ENCODE results near the gene TRDMT1. TPM values are rescaled to one million over a fixed set of nuclear protein-coding genes. Genes with fewer than 3 reads are reported as not detected.
A peak's percentile ranks its signal among the peaks of the same experiment; 100 is the strongest.

The TRDMT1 gene
- total RNA-seq, 4 donors from 2014 or later: 3.7 to 9.7 (median 7.9) TPM

DNA sequence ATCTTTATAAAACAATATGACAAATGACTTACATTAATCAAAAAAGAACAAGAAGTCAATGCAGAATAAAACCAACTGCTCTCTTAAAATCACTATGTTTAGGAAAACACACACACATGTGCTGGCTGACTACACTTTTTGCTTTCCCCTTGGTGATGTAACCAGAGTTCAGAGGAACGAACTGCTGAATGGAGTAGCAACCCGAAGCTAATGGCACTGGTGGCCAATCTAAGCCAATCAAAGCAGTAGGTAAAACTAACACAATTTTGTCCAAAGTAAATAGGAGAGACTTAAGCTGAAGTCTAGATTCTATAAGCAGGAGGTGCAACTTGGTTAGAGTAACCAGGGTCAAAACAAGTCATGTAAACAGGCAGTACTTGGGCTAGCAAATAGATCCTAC, 38.6 kb downstream of the TRDMT1 start:
- in situ Hi-C loops (cut with MboI; ENCODE audit: low pct_ligation_motif_present in 1 of 4, low pct_unique_long_range_greater_than_20kb in 1 of 4, low sequenced_read_pairs in 3 of 4): no loop called here
- TF ChIP-seq, protein P1, sequence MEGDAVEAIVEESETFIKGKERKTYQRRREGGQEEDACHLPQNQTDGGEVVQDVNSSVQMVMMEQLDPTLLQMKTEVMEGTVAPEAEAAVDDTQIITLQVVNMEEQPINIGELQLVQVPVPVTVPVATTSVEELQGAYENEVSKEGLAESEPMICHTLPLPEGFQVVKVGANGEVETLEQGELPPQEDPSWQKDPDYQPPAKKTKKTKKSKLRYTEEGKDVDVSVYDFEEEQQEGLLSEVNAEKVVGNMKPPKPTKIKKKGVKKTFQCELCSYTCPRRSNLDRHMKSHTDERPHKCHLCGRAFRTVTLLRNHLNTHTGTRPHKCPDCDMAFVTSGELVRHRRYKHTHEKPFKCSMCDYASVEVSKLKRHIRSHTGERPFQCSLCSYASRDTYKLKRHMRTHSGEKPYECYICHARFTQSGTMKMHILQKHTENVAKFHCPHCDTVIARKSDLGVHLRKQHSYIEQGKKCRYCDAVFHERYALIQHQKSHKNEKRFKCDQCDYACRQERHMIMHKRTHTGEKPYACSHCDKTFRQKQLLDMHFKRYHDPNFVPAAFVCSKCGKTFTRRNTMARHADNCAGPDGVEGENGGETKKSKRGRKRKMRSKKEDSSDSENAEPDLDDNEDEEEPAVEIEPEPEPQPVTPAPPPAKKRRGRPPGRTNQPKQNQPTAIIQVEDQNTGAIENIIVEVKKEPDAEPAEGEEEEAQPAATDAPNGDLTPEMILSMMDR (IDR thresholded peaks at IDR 0.05): no peak
- TF ChIP-seq EP300 (IDR thresholded peaks at IDR 0.05; ENCODE audit: low read depth): no peak
- TF ChIP-seq POLR2A (IDR thresholded peaks at IDR 0.05): no peak
- TF ChIP-seq POLR2AphosphoS5 (IDR thresholded peaks at IDR 0.05): no peak
- Histone ChIP-seq H3K4me3 (no peak overlapping the region), H3K27me3 (no peaks in the 10 kb centered on the region), H3K36me3 (no peaks in the 10 kb centered on the region), H3K27ac (no peak overlapping the region), H3K9me3 (no peaks in the 10 kb centered on the region), H3K4me1 (no peaks in the 10 kb centered on the region)
- DNase-seq: no peak
- intact Hi-C loops (cut with DNase I; ENCODE audit: low total_unique reads): no loop called here
- 78 to 94% methylated on average over 2 of the region's 2 CpGs for WGBS, 2 donors (ENCODE audit: low coverage in 1 of 2)

DNA sequence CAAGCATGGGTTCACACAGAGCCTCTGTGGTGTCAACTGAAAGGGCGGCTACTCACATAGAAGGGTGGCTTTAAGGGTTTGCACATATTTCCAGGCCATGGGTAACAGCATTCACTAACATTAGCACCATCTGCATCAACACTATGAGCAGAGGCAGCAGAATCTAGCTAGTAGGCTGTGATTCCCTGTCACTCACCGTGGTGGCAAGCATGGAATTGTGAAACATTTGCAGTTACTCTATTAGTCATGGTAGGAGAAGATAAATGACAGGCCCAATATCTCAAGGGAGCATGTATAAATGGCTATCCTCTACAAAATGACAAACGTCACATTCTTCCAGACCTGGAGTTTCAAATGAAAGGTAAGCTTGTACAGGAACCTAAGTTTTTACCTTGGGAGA, 39.7 kb downstream of the TRDMT1 start:
- no peaks in the 10 kb centered on the region for H3K27me3 ChIP-seq
- no peak for TF ChIP-seq EP300 (IDR thresholded peaks at IDR 0.05; ENCODE audit: low read depth)
- TF ChIP-seq POLR2A (IDR thresholded peaks at IDR 0.05): no peak
- no peak for TF ChIP-seq POLR2AphosphoS5 (IDR thresholded peaks at IDR 0.05)
- TF ChIP-seq, protein P1 (IDR thresholded peaks at IDR 0.05): no peak
- no peak overlapping the region for H3K4me3 ChIP-seq
- no peak for DNase-seq
- no peaks in the 10 kb centered on the region for H3K36me3 ChIP-seq
- in situ Hi-C loops (cut with MboI; ENCODE audit: low pct_ligation_motif_present in 1 of 4, low pct_unique_long_range_greater_than_20kb in 1 of 4, low sequenced_read_pairs in 3 of 4) (no loop called here), intact Hi-C loops (cut with DNase I; ENCODE audit: low total_unique reads) (no loop called here)
- H3K27ac ChIP-seq: no peak overlapping the region
- no peaks in the 10 kb centered on the region for H3K4me1 ChIP-seq
- WGBS, 2 donors (ENCODE audit: low coverage in 1 of 2): 65 to 100% methylated on average over 1 to 3 of the region's 3 CpGs
- no peaks in the 10 kb centered on the region for H3K9me3 ChIP-seq

DNA sequence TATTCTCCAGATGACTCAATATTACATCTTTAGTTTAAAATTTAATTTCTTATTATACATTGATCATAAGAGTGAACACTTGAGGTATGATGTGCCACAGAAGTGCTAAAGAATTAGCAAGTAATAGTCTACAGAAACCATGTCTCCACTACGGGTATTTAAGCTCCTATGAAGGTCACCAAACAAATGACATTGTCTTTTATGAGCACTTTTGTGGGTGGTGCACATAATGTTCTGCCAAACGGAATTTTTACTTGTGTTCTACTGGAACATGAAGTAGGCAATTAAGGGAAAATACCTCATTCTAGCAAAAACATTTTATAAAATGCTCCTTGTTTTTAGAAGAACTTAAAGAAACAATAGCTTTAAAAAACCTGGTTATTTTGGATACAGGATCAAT, 44.4 kb downstream of the TRDMT1 start:
- intact Hi-C loops (cut with DNase I; ENCODE audit: low total_unique reads): no loop called here
- Histone ChIP-seq H3K4me3 (no peak overlapping the region), H3K27ac (no peak overlapping the region)

DNA sequence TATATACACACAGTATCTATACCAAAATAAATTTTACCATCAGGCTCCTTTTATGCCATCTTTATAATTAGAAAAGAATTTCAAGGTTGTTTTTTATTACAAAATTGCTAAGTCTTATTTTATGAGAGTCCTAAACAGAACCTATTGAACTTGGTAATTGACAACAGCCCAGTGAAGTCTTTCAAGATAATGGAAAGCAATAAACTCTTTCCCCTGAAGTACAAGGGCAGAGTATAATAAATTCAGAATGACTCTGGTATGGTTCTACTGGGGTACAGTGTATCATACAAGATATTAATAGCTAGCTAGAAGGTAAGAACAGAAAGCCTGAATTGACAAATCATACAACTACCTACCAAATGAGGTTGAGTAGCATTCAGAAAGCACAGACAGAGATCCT, 45.6 kb downstream of the TRDMT1 start:
- Histone ChIP-seq H3K4me1 (peaks cover 0 to 22% (median 6%) of the 10 kb centered on the region in 4 donors), H3K36me3 (no peaks in the 10 kb centered on the region), H3K4me3 (no peak overlapping the region), H3K27me3 (no peaks in the 10 kb centered on the region), H3K9me3 (no peaks in the 10 kb centered on the region), H3K27ac (peak overlapping the region in 1 of 4 donors; percentile 2)
- DNase-seq: no peak
- intact Hi-C loops (cut with DNase I; ENCODE audit: low total_unique reads) (no loop called here), in situ Hi-C loops (cut with MboI; ENCODE audit: low pct_ligation_motif_present in 1 of 4, low pct_unique_long_range_greater_than_20kb in 1 of 4, low sequenced_read_pairs in 3 of 4) (no loop called here)
- TF ChIP-seq, protein P1 (IDR thresholded peaks at IDR 0.05): no peak
- no peak for TF ChIP-seq POLR2A (IDR thresholded peaks at IDR 0.05)
- no peak for TF ChIP-seq EP300 (IDR thresholded peaks at IDR 0.05; ENCODE audit: low read depth)
- TF ChIP-seq POLR2AphosphoS5 (IDR thresholded peaks at IDR 0.05): no peak

More for the DNA sequence above, 44.4 kb downstream of the TRDMT1 start:
- in situ Hi-C loops (cut with MboI; ENCODE audit: low pct_ligation_motif_present in 1 of 4, low pct_unique_long_range_greater_than_20kb in 1 of 4, low sequenced_read_pairs in 3 of 4): no loop called here
- WGBS, 2 donors (ENCODE audit: low coverage in 1 of 2): 54 to 56% methylated on average over 2 of the region's 2 CpGs
- no peaks in the 10 kb centered on the region for H3K36me3 ChIP-seq
- TF ChIP-seq EP300 (IDR thresholded peaks at IDR 0.05; ENCODE audit: low read depth): no peak
- TF ChIP-seq POLR2AphosphoS5 (IDR thresholded peaks at IDR 0.05): no peak
- TF ChIP-seq POLR2A (IDR thresholded peaks at IDR 0.05): no peak
- TF ChIP-seq, protein P1 (IDR thresholded peaks at IDR 0.05): no peak
- H3K27me3 ChIP-seq: no peaks in the 10 kb centered on the region
- peaks cover 0 to 14% (median 2%) of the 10 kb centered on the region in 4 donors for H3K4me1 ChIP-seq
- H3K9me3 ChIP-seq: no peaks in the 10 kb centered on the region
- DNase-seq: no peak

Data from transverse colon (tissue), 4 donors.